ENCODE results near the gene NFIA.
"Not testable (repeated sequence)": the region's sequence is repeated elsewhere in the genome, so short reads cannot be mapped to it uniquely, and the experiment has no call there.

NFIA gene

GRCh38 chr1:61254634-61255357 is 172.4 kb downstream of the NFIA start:
- DNase-seq, result no peak

- no peak for DNase-seq
Measured at GRCh38 chr1:61255358-61255703, 173.0 kb downstream of the NFIA start.

DNA sequence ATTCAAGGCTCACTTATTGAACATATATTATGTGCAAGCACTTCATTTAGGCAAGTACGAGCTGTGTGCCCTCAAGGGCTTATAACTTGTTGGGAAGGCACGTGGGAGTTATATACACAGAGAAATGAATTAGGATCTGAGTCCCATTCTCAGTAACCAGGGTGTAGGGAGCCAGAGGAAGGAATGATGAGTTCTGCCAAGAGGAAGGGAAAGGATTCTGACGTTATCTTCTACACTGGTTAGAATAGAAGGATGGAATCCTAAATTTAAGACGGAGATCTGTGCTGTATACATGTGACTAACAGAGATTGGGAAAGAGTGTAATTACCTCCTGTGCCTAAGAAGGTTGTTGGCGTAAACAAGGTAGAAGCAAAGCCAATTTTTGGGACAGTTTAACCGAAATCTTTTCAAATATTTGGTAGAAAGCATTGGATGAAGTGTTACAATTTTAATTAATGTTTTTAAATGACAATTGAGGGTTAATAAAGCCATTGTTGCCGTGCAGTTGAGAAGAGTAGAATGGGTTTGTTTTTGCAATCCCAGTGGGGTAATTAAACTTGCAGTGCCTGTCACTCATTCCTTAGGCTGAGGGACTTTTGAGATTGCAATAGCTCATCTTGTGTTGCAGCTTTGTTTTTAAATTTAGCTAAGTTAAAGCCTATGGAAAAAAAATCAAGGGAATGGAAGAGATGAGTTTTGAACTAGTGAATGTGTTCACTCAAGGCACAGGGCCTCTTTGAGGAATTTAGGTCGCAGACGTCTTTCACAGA is 177.2 kb downstream of the NFIA start:
- DNase-seq, result no peak

- no peak for DNase-seq
Measured at GRCh38 chr1:61260171-61260570, 177.8 kb downstream of the NFIA start.

GRCh38 chr1:61261595-61261994 is 179.2 kb downstream of the NFIA start:
- no peak for DNase-seq

GRCh38 chr1:61263905-61264824 is 181.8 kb downstream of the NFIA start:
- DNase-seq, result no peak

- no peak for DNase-seq
Measured at GRCh38 chr1:61264825-61265242, 182.5 kb downstream of the NFIA start.

DNA sequence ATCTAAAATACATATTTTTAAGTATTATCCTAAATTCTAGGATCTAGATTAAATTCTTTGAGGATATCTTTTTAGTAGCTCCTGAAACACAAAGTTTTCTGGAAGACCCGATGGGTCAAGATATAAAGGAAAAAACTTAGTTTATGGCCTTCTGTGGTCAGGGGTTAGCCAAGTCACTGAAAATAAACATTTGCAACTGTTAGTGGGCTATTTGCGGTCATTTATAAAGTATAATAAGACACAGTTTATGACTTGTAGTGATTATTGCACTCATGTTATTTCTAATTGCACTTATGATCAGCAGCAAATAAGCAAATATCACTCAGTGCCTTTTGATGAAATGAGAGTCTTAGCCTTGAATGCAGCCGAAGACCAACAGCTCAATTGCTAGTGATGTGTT is 183.3 kb downstream of the NFIA start:
- DNase-seq, result no peak

- no peak for DNase-seq
Measured at GRCh38 chr1:61266738-61267137, 184.4 kb downstream of the NFIA start.

GRCh38 chr1:61268546-61269240 is 186.3 kb downstream of the NFIA start:
- DNase-seq, result no peak

GRCh38 chr1:61269602-61270001 is 187.2 kb downstream of the NFIA start:
- DNase-seq, result no peak

GRCh38 chr1:61270107-61270506 is 187.7 kb downstream of the NFIA start:
- DNase-seq, result no peak

DNA sequence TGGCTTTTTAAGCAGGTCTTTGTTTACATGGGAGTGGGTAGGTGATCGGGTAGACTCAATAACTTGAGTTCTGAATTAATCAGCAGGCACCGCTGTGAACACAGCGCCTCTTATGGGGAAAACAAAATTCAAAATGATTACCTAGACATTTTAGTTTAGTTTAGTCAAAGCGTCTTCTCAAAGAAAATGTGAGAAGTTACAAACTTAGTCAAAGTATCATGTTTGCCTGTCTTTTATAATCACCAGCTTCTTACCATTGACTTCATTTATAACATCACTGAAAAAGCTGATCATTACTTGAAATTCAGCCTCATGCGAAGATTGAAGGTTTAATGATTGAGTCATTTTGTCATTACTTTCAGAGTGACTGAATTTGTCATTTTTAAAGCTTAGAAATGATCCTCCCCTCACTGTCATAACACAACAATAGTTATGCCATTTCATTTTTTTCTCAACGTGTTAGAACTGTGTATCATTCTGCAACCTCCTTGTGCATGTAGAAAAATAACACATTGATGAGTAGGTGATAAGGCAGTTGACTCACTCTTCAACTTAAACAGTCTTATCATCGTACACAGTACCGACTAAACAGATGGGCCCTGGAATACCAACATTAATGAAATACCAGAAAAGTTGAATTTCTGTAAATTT is 188.5 kb downstream of the NFIA start:
- no peak for DNase-seq

DNA sequence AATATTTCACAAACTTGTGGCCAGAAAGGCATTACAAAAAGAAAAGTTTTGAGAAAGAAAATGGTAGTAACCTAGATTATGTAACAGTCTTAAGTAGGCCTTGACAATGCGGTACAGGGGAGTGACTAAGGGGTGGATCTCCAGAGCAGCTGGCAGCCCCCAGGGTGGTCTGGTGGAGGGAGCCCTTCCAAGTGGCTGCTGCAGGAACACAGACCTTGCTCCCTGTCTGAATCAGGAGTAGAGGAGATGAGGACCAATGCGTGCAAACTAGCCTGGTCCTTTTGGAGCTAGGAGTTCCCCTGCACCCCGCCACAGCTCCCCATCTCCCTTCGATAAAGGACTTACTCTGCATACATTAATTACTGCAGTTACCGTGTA is 189.0 kb downstream of the NFIA start:
- DNase-seq, result no peak

GRCh38 chr1:61273167-61273705 is 190.9 kb downstream of the NFIA start:
- DNase-seq, result no peak

DNA sequence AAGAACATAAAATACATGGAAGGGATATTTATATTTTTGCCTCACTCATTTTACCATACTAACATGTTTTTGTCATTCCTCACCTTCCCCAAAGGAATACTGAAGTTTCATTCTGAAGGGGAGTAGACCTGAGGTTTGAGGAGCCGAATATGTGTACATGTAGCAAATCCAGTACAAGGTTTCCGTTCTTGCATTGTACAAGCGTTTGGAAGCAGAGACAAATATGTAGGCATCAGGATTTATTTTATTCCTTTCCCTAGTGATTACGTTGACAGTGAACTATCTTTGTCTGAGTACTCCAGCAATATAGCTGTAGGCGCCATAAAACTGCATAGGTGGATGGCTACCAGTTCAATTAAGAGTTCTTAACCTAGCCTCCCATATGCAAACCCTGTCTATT is 191.5 kb downstream of the NFIA start:
- DNase-seq, result no peak

GRCh38 chr1:61274939-61275338 is 192.6 kb downstream of the NFIA start:
- DNase-seq, result no peak

DNA sequence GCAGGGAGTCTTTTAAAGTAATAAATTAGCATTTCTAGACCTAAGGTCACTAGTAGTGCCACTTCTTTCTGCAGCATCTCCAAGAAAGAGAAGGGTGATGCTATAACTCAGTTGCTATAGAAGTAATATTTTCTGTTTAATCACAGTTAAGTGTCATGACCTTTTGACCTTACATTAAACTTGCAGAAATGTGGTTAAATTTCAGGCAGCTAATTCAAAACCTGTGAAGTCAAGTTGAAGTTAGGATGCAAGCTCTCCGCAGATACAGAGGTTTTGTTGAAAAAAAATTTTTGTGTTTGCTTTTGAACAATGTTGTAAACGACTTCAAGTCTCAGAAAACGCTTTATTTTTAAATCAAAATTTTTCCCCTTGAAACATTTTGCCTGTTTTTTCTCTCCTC is 193.9 kb downstream of the NFIA start:
- no peak for DNase-seq

GRCh38 chr1:61277121-61277690 is 194.8 kb downstream of the NFIA start:
- DNase-seq, result no peak

DNA sequence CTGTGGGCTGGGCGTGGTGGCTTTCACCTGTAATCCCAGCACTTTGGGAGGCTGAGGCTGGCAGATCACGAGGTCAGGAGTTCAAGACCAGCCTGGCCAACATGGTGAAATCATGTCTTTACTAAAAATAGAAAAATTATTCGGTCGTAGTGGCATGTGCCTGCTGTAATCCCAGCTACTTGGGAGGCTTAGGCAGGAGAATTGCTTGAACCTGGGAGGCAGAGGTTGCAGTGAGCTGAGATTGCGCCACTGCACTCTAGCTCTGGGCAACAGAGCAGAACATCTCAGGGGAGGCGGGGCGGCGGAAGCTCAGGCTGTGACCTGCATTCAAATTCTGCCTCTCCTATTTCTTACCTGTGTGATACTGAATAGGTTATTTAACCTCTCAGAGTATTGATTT is 196.1 kb downstream of the NFIA start:
- DNase-seq, result not testable (repeated sequence)

GRCh38 chr1:61278966-61279365 is 196.6 kb downstream of the NFIA start:
- DNase-seq, result no peak

DNA sequence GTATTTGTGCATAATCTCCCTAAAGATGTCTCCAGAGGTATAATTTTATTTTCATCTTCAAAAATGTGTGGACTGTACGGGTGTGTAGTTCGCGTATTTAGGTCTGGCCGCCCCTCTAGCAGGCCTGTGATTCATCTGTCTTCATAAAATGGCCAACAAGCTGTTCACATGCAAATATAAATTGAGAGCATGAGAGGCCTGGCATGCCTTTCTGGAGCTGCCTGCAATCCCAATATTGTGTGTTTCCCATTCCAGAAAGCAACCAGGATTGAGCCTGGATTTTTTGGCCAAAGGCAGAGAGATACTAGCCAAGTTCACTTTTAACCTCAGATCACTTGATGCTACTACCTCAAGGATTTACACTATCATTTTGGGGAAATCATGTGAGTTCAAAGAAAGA is 197.2 kb downstream of the NFIA start:
- DNase-seq, result no peak

All from activated gamma-delta T cell treated with Interleukin-2 at 50 U/mL for 16 hours (primary cell).